Stimulated activated CD4-positive, alpha-beta T cell treated with anti-CD3 and anti-CD28 coated beads, Interleukin-1b, Interleukin-23, amount 100 ng/mL, for 24 hours (primary cell): Measurements from ENCODE around the gene TUBB2B.
"Not testable (repeated sequence)": the region's sequence is repeated elsewhere in the genome, so short reads cannot be mapped to it uniquely, and the experiment has no call there.

Source experiments
- DNase-seq, 4 experiments: peaks; one replicate each; pipeline ENCODE4 v3.0.0-alpha.2; 2020; ENCODE audit warnings: low read depth in 4 of 4, low spot score in 1 of 4

Gene TUBB2B

GRCh38 chr6:3258720-3259490 lies 31.5 kb upstream of the TUBB2B start, which contains the start of gene PSMG4:
Gene PSMG4 (plus strand): TSS chr6:3258947. CDS start chr6:3259023, 76 bp downstream.
- DNase-seq, result peak; percentile 88 to 98 (median 92)

- DNase-seq, result no peak
Measured at GRCh38 chr6:3258201-3258600, 30.7 kb upstream of the TUBB2B start.

DNA sequence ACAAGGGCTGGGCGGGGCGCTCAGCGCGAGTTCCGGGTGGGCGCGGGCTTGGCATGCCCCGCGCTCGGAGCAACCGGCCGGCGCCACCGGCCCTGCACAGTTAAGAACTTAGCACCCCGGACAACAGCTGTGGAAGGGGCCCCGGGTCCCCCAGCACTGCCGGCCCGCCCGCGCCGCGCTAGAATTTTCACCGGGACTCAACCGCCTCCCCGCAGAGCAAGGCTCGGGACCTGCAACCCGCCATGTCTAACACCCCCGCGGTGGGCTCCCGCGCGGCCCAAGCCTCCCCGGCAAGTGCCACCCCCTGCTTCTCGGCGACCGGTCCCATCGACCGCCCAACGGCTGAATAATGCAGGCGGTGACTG lies 26.1 kb upstream of the TUBB2B start:
- no peak for DNase-seq

DNA sequence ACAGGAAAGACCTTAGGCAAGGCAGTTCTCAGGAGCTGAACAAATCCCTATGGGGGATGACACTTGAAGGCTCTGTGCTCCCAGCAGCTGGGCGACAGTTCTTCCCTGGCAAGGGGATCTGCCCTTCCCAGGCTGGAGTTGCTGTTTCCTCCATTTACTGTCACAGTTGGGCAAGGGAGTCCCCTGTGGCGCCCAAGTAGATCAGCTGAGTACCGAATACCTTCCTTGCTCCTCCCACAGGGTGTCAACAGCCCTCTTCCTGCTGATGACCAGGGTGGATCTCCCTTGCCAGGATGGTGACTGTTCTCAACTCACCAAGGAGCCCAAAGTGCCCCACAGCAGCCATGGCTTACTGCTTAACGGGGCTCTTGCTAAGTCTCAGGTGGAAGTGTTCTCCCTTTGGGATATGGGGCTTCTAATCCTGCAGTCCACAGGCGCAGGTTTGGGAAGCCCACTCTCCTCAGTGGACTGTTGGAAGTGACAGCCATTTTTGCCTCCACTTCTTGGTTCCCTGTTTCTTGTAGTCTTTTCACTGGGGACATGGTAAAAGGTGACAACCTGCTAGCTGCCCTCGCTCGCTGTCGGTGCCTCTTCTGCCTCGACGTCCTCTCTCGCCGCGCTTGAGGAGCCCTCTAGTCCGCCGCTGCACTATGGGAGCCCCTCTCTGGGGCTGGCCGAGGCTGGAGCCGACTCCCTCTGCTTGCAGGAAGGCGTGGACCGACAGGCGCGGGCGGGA lies 25.6 kb upstream of the TUBB2B start:
- no peak for DNase-seq

DNA sequence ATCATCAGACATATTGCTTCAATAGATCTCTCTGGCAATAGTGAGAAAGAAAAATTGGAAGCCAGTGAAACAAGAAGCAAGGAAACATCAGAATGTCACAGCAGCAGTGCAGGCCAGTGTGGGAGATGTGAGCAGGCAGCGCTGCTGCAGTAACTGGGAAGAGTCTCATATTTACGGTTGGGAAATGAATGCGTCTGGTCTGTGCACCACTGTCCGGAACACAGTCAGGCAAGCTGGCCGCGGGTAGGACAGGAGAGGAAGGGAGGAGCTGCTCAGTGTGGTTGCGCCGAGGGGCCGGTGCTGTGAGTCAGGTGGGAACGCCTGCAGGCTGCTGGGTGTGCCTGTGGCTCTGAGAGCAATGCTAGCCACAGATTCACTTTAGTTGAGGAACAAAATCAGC lies 24.9 kb upstream of the TUBB2B start:
- no peak for DNase-seq

GRCh38 chr6:3251462-3252314 lies 24.2 kb upstream of the TUBB2B start:
- peak; percentile 53 to 70 (median 66) for DNase-seq

DNA sequence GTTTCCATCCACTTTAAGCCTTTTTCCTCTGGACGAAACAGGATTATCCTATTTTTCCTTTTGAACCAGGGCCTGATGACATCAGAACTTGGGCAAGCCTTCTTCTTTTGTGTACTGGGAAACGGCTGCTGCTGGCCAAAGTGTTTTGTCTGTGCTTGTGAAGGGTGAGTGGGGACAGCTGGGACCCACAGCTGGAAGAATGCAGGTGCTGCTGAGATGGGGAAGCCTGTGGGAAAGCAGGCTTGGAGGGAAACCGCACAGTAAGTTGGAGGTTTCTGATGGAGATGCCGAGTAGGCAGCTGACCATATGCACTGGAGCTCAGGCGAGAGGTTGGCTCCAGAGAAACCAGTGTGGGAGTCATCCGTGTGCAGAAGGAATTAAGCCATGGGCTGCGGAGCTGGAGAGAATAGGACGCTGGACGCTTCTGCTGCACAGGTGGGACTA lies 22.8 kb upstream of the TUBB2B start:
- no peak for DNase-seq

- DNase-seq, result no peak
Measured at GRCh38 chr6:3249821-3250220, 22.4 kb upstream of the TUBB2B start.

- no peak for DNase-seq
Measured at GRCh38 chr6:3247255-3248146, 20.0 kb upstream of the TUBB2B start.

- no peak for DNase-seq
Measured at GRCh38 chr6:3245216-3245615, 17.8 kb upstream of the TUBB2B start.

- DNase-seq, result not testable (repeated sequence)
Measured at GRCh38 chr6:3244832-3245161, 17.3 kb upstream of the TUBB2B start.

- no peak for DNase-seq
Measured at GRCh38 chr6:3244003-3244831, 16.8 kb upstream of the TUBB2B start.

- DNase-seq, result no peak
Measured at GRCh38 chr6:3242768-3243167, 15.3 kb upstream of the TUBB2B start.

GRCh38 chr6:3241745-3242144 lies 14.3 kb upstream of the TUBB2B start:
- DNase-seq, result not testable (repeated sequence)

- DNase-seq, result no peak
Measured at GRCh38 chr6:3240595-3240994, 13.1 kb upstream of the TUBB2B start.

DNA sequence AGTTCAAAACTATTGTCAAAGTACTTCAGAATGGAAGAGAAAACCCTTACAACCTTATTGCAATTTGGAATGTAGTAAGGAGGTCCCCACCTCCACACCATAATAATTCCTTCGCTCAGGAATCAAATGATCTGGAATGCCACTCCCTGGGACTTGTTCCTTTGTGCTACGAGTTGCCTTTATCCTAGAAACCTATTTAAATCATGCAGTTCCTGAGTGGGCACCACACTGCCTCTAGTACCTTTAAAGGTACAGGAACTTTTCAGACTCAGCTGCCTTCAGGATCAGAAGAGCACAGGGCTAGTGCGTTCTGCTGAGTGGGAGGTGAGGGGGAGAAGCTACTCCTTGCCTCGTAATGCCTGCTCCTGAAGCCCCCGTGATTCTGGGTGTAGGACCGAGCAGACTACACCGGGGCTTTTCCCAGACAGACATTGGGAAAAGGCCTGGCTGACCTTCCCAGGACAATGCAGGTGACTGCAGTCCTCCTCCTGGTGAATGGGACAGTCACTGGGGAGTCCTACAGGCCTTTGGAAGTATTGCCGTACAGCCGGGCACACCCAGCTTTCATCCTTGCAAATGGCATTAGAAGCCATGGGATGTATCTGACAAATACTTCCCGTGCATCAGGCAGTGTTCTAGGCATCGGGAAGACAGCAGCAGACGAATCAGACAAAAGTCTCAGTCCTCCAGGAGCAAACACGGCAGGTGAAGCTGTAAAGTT lies 11.8 kb upstream of the TUBB2B start:
- DNase-seq, result no peak

- DNase-seq, result no peak
Measured at GRCh38 chr6:3237761-3238662, 10.6 kb upstream of the TUBB2B start.

GRCh38 chr6:3236005-3236404 lies 8.6 kb upstream of the TUBB2B start:
- no peak for DNase-seq
